Measurements from ENCODE around the gene DCLK1. TPM values are rescaled to one million over a fixed set of nuclear protein-coding genes. Genes with fewer than 3 reads are reported as not detected.

Gene DCLK1
- total RNA-seq, 6 experiments from 2014 or later: 0.07 to 0.12 (median 0.10) TPM; not detected in 2

DNA sequence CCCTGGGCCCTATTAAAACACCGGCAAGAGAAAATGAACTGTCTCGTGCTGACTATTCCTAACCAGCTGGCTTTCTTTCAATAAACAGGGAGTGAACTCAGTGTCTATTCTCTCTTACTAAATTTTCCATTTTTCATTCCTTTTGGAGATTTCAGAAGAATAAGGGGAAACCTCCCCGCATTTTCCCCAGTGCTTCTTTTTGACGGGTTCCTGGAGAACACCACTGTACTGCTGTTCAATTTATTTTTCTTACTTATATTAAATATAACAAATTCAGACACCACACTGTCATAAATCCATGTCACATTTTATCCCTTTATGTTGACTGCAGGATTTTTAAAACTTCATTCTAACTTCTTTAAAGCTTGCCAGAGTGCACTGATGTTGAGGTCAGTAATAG lies 75.8 kb downstream of the DCLK1 start:
- Histone ChIP-seq H3K36me3 (no peaks in the 10 kb centered on the region), H3K9me3 (no peaks in the 10 kb centered on the region), H3K4me3 (no peak overlapping the region), H3K4me1 (no peaks in the 10 kb centered on the region), H3K27ac (no peak overlapping the region), H3K27me3 (no peaks in the 10 kb centered on the region)
- DNase-seq: no peak
- no peak for TF ChIP-seq POLR2A (IDR thresholded peaks at IDR 0.05)
- no peak for TF ChIP-seq CTCF (IDR thresholded peaks at IDR 0.05)
- intact Hi-C loops (cut with DNase I): no loop called here
- ATAC-seq: no peak
- WGBS (ENCODE audit: insufficient coverage, low coverage, low lambda C conversion rate, missing lambda C conversion rate): 50% methylated on average over 4 of the region's 4 CpGs

- no peaks in the 10 kb centered on the region for H3K9me3 ChIP-seq
- no peak for TF ChIP-seq POLR2A (IDR thresholded peaks at IDR 0.05)
- no peak for TF ChIP-seq CTCF (IDR thresholded peaks at IDR 0.05)
- intact Hi-C loops (cut with DNase I): no loop called here
- ATAC-seq: no peak
- H3K4me1 ChIP-seq: no peaks in the 10 kb centered on the region
- no peak overlapping the region for H3K27ac ChIP-seq
- WGBS (ENCODE audit: insufficient coverage, low coverage, low lambda C conversion rate, missing lambda C conversion rate): 27% methylated on average over 2 of the region's 2 CpGs
- H3K4me3 ChIP-seq: no peak overlapping the region
- DNase-seq: no peak
- H3K36me3 ChIP-seq: no peaks in the 10 kb centered on the region
- H3K27me3 ChIP-seq: no peaks in the 10 kb centered on the region
Observed at GRCh38 chr13:36054041-36054440, 77.1 kb downstream of the DCLK1 start.

GRCh38 chr13:36051082-36051481 lies 80.1 kb downstream of the DCLK1 start:
- ATAC-seq (no peak), DNase-seq (no peak)
- H3K27ac ChIP-seq: no peak overlapping the region
- H3K36me3 ChIP-seq: no peaks in the 10 kb centered on the region
- 36% methylated on average over 1 of the region's 1 CpG for WGBS (ENCODE audit: insufficient coverage, low coverage, low lambda C conversion rate, missing lambda C conversion rate)
- H3K4me1 ChIP-seq: no peaks in the 10 kb centered on the region
- no peaks in the 10 kb centered on the region for H3K27me3 ChIP-seq
- H3K9me3 ChIP-seq: no peaks in the 10 kb centered on the region
- intact Hi-C loops (cut with DNase I): no loop called here
- TF ChIP-seq POLR2A (IDR thresholded peaks at IDR 0.05): no peak
- no peak for TF ChIP-seq CTCF (IDR thresholded peaks at IDR 0.05)
- no peak overlapping the region for H3K4me3 ChIP-seq

DNA sequence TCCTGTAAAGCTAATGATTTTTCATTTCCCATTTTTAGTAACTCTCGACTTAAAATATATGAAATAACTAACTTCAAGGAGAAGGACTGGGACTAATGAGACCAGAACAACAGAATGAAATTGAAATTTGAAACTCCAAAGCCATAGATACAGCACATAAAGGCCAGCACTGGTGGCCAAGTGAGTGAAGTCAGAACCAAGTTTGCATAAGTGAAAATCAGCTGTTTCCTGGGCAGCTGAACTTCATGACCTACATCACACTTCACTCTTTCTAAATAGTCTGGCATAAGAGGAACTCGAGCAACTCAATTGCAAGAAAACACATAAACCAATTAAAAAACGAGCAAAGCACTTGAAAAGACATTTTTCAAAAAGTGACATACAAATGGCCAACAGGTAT lies 84.5 kb downstream of the DCLK1 start:
- no peak overlapping the region for H3K4me3 ChIP-seq
- intact Hi-C loops (cut with DNase I): no loop called here
- H3K9me3 ChIP-seq: no peaks in the 10 kb centered on the region
- H3K27me3 ChIP-seq: no peaks in the 10 kb centered on the region
- H3K27ac ChIP-seq: no peak overlapping the region
- 11% methylated on average over 3 of the region's 3 CpGs for WGBS (ENCODE audit: insufficient coverage, low coverage, low lambda C conversion rate, missing lambda C conversion rate)
- TF ChIP-seq POLR2A (IDR thresholded peaks at IDR 0.05) (no peak), CTCF (IDR thresholded peaks at IDR 0.05) (no peak)
- ATAC-seq (no peak), DNase-seq (no peak)
- H3K4me1 ChIP-seq: no peaks in the 10 kb centered on the region
- no peaks in the 10 kb centered on the region for H3K36me3 ChIP-seq

All from right lobe of liver (tissue), 6 donors.